ENCODE measurements around the gene FLT3. TPM values are rescaled to one million over a fixed set of nuclear protein-coding genes. Genes with fewer than 3 reads are reported as not detected.

FLT3 gene
- total and polyA plus RNA-seq, 7 donors: 0.23 to 3.5 (median 2.0) TPM; not detected in 1

DNA sequence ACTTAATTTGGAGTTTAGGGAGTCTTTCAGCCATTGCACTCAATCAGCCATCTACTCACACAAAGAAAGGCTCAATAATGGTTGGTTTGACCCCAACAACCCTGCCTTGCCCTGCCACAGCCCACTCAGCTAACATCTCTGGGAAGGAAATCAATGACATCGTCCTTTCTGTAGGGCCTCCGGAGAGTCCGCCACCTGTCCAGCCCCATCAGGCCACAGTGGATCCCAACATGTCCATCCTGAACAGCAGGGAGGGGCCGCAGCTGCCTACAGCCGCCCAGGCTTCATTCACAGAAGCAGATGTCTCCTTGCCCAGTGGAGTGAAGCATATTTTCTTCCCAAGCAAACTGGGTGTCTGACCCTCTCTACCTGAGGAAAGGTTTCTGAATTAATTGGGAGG, 127.1 kb downstream of the FLT3 start:
- Histone ChIP-seq H3K27me3 (peaks cover 47 to 99% (median 91%) of the 10 kb centered on the region in 3 donors), H3K27ac (no peak overlapping the region), H3K4me1 (peaks cover 0 to 28% (median 18%) of the 10 kb centered on the region in 4 donors), H3K4me3 (no peak overlapping the region), H3K9me3 (no peaks in the 10 kb centered on the region), H3K36me3 (no peaks in the 10 kb centered on the region)
- TF ChIP-seq, protein P1, sequence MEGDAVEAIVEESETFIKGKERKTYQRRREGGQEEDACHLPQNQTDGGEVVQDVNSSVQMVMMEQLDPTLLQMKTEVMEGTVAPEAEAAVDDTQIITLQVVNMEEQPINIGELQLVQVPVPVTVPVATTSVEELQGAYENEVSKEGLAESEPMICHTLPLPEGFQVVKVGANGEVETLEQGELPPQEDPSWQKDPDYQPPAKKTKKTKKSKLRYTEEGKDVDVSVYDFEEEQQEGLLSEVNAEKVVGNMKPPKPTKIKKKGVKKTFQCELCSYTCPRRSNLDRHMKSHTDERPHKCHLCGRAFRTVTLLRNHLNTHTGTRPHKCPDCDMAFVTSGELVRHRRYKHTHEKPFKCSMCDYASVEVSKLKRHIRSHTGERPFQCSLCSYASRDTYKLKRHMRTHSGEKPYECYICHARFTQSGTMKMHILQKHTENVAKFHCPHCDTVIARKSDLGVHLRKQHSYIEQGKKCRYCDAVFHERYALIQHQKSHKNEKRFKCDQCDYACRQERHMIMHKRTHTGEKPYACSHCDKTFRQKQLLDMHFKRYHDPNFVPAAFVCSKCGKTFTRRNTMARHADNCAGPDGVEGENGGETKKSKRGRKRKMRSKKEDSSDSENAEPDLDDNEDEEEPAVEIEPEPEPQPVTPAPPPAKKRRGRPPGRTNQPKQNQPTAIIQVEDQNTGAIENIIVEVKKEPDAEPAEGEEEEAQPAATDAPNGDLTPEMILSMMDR (IDR thresholded peaks at IDR 0.05): no peak
- no peak for TF ChIP-seq POLR2A (IDR thresholded peaks at IDR 0.05)
- TF ChIP-seq POLR2AphosphoS5 (IDR thresholded peaks at IDR 0.05): no peak
- no peak for TF ChIP-seq EP300 (IDR thresholded peaks at IDR 0.05)
- intact Hi-C loops (cut with DNase I): no loop called here
- WGBS, 2 donors: 27 to 34% methylated on average over 5 of the region's 5 CpGs
- DNase-seq: no peak

GRCh38 chr13:27972478-27972820, 127.9 kb downstream of the FLT3 start:
- peaks cover 0 to 28% (median 18%) of the 10 kb centered on the region in 4 donors for H3K4me1 ChIP-seq

GRCh38 chr13:27971776-27972477, 128.4 kb downstream of the FLT3 start:
- Histone ChIP-seq H3K36me3 (no peaks in the 10 kb centered on the region), H3K4me1 (peaks cover 0 to 28% (median 20%) of the 10 kb centered on the region in 4 donors), H3K9me3 (no peaks in the 10 kb centered on the region), H3K4me3 (no peak overlapping the region), H3K27ac (no peak overlapping the region), H3K27me3 (peaks cover 46 to 99% (median 91%) of the 10 kb centered on the region in 3 donors)
- WGBS, 2 donors: 14 to 52% methylated on average over 7 of the region's 7 CpGs
- DNase-seq: no peak
- intact Hi-C loops (cut with DNase I): no loop called here
- TF ChIP-seq POLR2A (IDR thresholded peaks at IDR 0.05) (no peak), EP300 (IDR thresholded peaks at IDR 0.05) (no peak), POLR2AphosphoS5 (IDR thresholded peaks at IDR 0.05) (no peak)
- TF ChIP-seq, protein P1 (IDR thresholded peaks at IDR 0.05): no peak

More at GRCh38 chr13:27972478-27972820, 127.9 kb downstream of the FLT3 start:
- Histone ChIP-seq H3K9me3 (no peaks in the 10 kb centered on the region), H3K27ac (no peak overlapping the region), H3K36me3 (no peaks in the 10 kb centered on the region), H3K4me3 (no peak overlapping the region), H3K27me3 (peaks cover 46 to 99% (median 91%) of the 10 kb centered on the region in 3 donors)
- TF ChIP-seq, protein P1 (IDR thresholded peaks at IDR 0.05): no peak
- TF ChIP-seq POLR2AphosphoS5 (IDR thresholded peaks at IDR 0.05) (no peak), EP300 (IDR thresholded peaks at IDR 0.05) (no peak), POLR2A (IDR thresholded peaks at IDR 0.05) (no peak)
- WGBS, 2 donors: 39 to 58% methylated on average over 2 of the region's 2 CpGs
- DNase-seq: no peak
- intact Hi-C loops (cut with DNase I): no loop called here

DNA sequence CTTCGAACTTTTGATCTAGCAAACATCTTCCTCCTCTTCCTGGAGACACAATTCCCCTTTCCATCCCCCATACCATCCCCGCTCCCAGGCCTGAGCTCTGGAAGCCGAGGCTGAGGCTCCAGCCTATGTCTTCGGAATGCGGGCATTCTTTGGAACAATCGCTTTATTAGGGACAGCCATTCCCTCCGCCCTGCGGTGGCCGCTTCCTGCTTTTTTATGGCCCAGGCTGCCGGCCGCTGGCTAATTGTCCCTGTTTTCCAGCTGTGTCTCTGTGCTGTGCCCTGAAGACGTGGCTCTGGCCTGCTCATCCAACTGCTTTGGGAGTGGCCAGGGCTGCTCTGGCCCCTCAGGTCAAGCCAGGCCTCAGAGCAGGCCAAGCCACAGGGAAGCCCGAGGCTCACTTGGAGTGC, 129.1 kb downstream of the FLT3 start:
- no peaks in the 10 kb centered on the region for H3K9me3 ChIP-seq
- no peaks in the 10 kb centered on the region for H3K36me3 ChIP-seq
- H3K27ac ChIP-seq: no peak overlapping the region
- DNase-seq: no peak
- WGBS, 2 donors: 6 to 26% methylated on average over 13 of the region's 13 CpGs
- intact Hi-C loops (cut with DNase I): no loop called here
- peaks cover 0 to 34% (median 23%) of the 10 kb centered on the region in 4 donors for H3K4me1 ChIP-seq
- TF ChIP-seq POLR2AphosphoS5 (IDR thresholded peaks at IDR 0.05) (no peak), EP300 (IDR thresholded peaks at IDR 0.05) (no peak), POLR2A (IDR thresholded peaks at IDR 0.05) (no peak)
- TF ChIP-seq, protein P1 (IDR thresholded peaks at IDR 0.05): no peak
- peaks cover 52 to 99% (median 91%) of the 10 kb centered on the region in 3 donors for H3K27me3 ChIP-seq
- H3K4me3 ChIP-seq: no peak overlapping the region

Data from sigmoid colon (tissue), 7 donors.